ENCODE results near the gene NQO1. TPM values are rescaled to one million over a fixed set of nuclear protein-coding genes. Genes with fewer than 3 reads are reported as not detected.
A peak's percentile ranks its signal among the peaks of the same experiment; 100 is the strongest.

The NQO1 gene
- total and polyA plus RNA-seq, 2 of the 13 experiments (the other 11 are each of a cell fraction or from before 2014, with no cell fraction given): 464 to 1,060 TPM

DNA sequence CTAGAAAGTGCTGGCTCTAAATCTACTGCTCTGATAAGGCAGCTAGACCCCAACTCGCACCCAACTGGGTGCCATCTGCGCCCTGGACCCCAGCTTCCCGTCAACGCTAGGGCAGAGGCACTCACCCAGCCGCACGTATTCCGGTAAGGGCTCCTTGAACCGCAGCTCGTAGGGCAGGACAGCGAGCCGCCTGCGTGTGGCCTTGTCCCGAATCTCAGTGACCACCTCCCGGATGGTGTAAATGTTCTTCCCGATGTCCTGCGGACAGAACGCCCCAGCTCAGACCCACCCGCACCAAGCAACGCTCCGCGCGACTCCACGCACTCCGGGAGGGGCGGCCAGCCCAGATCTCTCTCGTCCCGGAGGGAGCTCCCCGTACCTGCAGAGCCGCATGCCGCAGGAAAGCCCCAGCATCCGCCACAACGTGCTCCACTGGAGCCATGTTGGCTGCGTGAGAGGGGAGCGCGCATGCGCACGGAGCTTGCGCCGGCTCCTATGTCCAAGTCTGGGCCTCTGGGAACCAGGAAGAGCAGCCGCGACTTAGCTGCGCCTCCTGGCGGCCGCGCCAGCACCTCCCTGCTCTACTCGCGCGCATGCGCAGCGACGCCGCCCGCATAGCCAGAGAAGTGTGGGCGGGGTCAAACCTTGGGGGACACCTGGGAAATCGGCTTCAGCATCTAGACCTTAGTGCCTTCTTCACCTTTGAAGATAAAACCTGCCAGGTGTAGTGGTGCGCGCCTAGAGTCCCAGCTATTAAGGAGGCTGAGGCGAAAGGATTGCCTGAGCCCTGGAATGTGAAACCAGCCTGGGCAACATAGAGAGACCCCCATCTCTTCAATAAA is 28.3 kb upstream of the NQO1 start, which contains the start of gene NOB1 (continued):
- TF ChIP-seq ZKSCAN5 (CRISPR knock-in tag; IDR thresholded peaks at IDR 0.05) (0 out of 2 replicates have a peak, but pooled peaks have one; percentile 24), ZBTB39 (CRISPR knock-in tag; IDR thresholded peaks at IDR 0.05) (no peak), ZNF260 (CRISPR knock-in tag; IDR thresholded peaks at IDR 0.05; ENCODE audit: borderline replicate concordance, low read depth) (no peak), CEBPG (CRISPR knock-in tag; IDR thresholded peaks at IDR 0.05) (peak; percentile 35), PHF8 (CRISPR knock-in tag; IDR thresholded peaks at IDR 0.05) (peak; percentile 98), THAP11 (CRISPR knock-in tag; IDR thresholded peaks at IDR 0.05) (peak; percentile 86), GABPA (IDR thresholded peaks at IDR 0.05; ENCODE audit: low read depth, low read length) (no peak), GABPA (CRISPR knock-in tag; IDR thresholded peaks at IDR 0.05; ENCODE audit: low read depth) (0 out of 2 replicates have a peak, but pooled peaks have one; percentile 42), SIN3B (IDR thresholded peaks at IDR 0.05; ENCODE audit: low read length) (peak; percentile 67; the same call in 1 of the 2 replicates), ZNF24 (IDR thresholded peaks at IDR 0.05) (no peak), EZH2 (conservative IDR thresholded peaks at IDR 0.05; ENCODE audit: low read depth, low read length) (no peak), NCOA5 (CRISPR knock-in tag; IDR thresholded peaks at IDR 0.05) (no peak), RFXANK (CRISPR knock-in tag; IDR thresholded peaks at IDR 0.05) (no peak)
- TF ChIP-seq, protein P1, sequence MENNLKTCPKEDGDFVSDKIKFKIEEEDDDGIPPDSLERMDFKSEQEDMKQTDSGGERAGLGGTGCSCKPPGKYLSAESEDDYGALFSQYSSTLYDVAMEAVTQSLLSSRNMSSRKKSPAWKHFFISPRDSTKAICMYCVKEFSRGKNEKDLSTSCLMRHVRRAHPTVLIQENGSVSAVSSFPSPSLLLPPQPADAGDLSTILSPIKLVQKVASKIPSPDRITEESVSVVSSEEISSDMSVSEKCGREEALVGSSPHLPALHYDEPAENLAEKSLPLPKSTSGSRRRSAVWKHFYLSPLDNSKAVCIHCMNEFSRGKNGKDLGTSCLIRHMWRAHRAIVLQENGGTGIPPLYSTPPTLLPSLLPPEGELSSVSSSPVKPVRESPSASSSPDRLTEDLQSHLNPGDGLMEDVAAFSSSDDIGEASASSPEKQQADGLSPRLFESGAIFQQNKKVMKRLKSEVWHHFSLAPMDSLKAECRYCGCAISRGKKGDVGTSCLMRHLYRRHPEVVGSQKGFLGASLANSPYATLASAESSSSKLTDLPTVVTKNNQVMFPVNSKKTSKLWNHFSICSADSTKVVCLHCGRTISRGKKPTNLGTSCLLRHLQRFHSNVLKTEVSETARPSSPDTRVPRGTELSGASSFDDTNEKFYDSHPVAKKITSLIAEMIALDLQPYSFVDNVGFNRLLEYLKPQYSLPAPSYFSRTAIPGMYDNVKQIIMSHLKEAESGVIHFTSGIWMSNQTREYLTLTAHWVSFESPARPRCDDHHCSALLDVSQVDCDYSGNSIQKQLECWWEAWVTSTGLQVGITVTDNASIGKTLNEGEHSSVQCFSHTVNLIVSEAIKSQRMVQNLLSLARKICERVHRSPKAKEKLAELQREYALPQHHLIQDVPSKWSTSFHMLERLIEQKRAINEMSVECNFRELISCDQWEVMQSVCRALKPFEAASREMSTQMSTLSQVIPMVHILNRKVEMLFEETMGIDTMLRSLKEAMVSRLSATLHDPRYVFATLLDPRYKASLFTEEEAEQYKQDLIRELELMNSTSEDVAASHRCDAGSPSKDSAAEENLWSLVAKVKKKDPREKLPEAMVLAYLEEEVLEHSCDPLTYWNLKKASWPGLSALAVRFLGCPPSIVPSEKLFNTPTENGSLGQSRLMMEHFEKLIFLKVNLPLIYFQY (CRISPR knock-in tag; IDR thresholded peaks at IDR 0.05; ENCODE audit: borderline replicate concordance): peak; percentile 70; the same call in 1 of the 2 replicates
- TF ChIP-seq, protein P2, sequence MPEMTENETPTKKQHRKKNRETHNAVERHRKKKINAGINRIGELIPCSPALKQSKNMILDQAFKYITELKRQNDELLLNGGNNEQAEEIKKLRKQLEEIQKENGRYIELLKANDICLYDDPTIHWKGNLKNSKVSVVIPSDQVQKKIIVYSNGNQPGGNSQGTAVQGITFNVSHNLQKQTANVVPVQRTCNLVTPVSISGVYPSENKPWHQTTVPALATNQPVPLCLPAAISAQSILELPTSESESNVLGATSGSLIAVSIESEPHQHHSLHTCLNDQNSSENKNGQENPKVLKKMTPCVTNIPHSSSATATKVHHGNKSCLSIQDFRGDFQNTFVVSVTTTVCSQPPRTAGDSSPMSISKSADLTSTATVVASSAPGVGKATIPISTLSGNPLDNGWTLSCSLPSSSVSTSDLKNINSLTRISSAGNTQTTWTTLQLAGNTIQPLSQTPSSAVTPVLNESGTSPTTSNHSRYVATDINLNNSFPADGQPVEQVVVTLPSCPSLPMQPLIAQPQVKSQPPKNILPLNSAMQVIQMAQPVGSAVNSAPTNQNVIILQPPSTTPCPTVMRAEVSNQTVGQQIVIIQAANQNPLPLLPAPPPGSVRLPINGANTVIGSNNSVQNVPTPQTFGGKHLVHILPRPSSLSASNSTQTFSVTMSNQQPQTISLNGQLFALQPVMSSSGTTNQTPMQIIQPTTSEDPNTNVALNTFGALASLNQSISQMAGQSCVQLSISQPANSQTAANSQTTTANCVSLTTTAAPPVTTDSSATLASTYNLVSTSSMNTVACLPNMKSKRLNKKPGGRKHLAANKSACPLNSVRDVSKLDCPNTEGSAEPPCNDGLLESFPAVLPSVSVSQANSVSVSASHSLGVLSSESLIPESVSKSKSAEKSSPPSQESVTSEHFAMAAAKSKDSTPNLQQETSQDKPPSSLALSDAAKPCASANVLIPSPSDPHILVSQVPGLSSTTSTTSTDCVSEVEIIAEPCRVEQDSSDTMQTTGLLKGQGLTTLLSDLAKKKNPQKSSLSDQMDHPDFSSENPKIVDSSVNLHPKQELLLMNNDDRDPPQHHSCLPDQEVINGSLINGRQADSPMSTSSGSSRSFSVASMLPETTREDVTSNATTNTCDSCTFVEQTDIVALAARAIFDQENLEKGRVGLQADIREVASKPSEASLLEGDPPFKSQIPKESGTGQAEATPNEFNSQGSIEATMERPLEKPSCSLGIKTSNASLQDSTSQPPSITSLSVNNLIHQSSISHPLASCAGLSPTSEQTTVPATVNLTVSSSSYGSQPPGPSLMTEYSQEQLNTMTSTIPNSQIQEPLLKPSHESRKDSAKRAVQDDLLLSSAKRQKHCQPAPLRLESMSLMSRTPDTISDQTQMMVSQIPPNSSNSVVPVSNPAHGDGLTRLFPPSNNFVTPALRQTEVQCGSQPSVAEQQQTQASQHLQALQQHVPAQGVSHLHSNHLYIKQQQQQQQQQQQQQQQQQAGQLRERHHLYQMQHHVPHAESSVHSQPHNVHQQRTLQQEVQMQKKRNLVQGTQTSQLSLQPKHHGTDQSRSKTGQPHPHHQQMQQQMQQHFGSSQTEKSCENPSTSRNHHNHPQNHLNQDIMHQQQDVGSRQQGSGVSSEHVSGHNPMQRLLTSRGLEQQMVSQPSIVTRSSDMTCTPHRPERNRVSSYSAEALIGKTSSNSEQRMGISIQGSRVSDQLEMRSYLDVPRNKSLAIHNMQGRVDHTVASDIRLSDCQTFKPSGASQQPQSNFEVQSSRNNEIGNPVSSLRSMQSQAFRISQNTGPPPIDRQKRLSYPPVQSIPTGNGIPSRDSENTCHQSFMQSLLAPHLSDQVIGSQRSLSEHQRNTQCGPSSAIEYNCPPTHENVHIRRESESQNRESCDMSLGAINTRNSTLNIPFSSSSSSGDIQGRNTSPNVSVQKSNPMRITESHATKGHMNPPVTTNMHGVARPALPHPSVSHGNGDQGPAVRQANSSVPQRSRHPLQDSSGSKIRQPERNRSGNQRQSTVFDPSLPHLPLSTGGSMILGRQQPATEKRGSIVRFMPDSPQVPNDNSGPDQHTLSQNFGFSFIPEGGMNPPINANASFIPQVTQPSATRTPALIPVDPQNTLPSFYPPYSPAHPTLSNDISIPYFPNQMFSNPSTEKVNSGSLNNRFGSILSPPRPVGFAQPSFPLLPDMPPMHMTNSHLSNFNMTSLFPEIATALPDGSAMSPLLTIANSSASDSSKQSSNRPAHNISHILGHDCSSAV (CRISPR knock-in tag; IDR thresholded peaks at IDR 0.05; ENCODE audit: borderline replicate concordance): no peak

All from HepG2 (cell line).